Retinal pigment epithelial cell (primary cell): Measurements from ENCODE around the gene SBF1.

Source experiments
- DNase-seq: peaks from one replicate; pipeline ENCODE4 v3.0.0-alpha.2; 2010; ENCODE audit warnings: low read depth
- H3K4me3 ChIP-seq: 2 replicates; pipeline ENCODE4 v1.5.1; 2011; ENCODE audit warnings: mild to moderate bottlenecking, low read length, control low read depth, moderate library complexity
- CTCF ChIP-seq: conservative IDR thresholded peaks from 2 replicates; pipeline ENCODE4 v1.5.1; 2011; ENCODE audit warnings: low read depth, low read length, control low read depth, inconsistent platforms

The SBF1 gene

GRCh38 chr22:50513175-50513574, 38.3 kb upstream of the SBF1 start:
- DNase-seq, result no peak
- TF ChIP-seq CTCF, result no peak
- H3K4me3 ChIP-seq, result no peak overlapping the region

GRCh38 chr22:50508897-50509296, 34.1 kb upstream of the SBF1 start:
- H3K4me3 ChIP-seq, result peak overlapping the region; percentile 73
- no peak for DNase-seq
- no peak for TF ChIP-seq CTCF

- H3K4me3 ChIP-seq, result peak within 1 kb of the TSS; percentile 93
- no peak for TF ChIP-seq CTCF
- DNase-seq, result peak; percentile 82
Measured at GRCh38 chr22:50507991-50508884, 33.4 kb upstream of the SBF1 start, which contains the start of gene NCAPH2. Gene NCAPH2 (plus strand): TSS chr22:50508224. CDS start chr22:50508338, 114 bp downstream.

- TF ChIP-seq CTCF, result no peak
- peak within 1 kb of the TSS; percentile 93 for H3K4me3 ChIP-seq
- no peak for DNase-seq
Measured at GRCh38 chr22:50507421-50507990, 32.7 kb upstream of the SBF1 start, which contains the start of gene LMF2. Gene LMF2 (minus strand): TSS chr22:50507702. CDS start chr22:50507675, 27 bp downstream.

- no peak for TF ChIP-seq CTCF
- DNase-seq, result no peak
- H3K4me3 ChIP-seq, result peak overlapping the region; percentile 93
Measured at GRCh38 chr22:50506611-50507420, 32.0 kb upstream of the SBF1 start.

GRCh38 chr22:50505776-50506610, 31.2 kb upstream of the SBF1 start:
- TF ChIP-seq CTCF, result no peak
- DNase-seq, result no peak
- peak overlapping the region; percentile 93 for H3K4me3 ChIP-seq
